ENCODE results near the gene GCN1.

Gene GCN1

GRCh38 chr12:120093592-120094355 lies 100.7 kb downstream of the GCN1 start:
- DNase-seq (ENCODE audit: low read depth, low spot score) = peak; percentile 91

GRCh38 chr12:120093336-120093591 lies 101.3 kb downstream of the GCN1 start:
- DNase-seq (ENCODE audit: low read depth, low spot score) = peak; percentile 77

GRCh38 chr12:120092551-120093335 lies 101.8 kb downstream of the GCN1 start:
- peak; percentile 48 for DNase-seq (ENCODE audit: low read depth, low spot score)

- no peak for DNase-seq (ENCODE audit: low read depth, low spot score)
Observed at GRCh38 chr12:120091371-120092090, 103.0 kb downstream of the GCN1 start.

- DNase-seq (ENCODE audit: low read depth, low spot score) = no peak
Observed at GRCh38 chr12:120090626-120091295, 103.8 kb downstream of the GCN1 start.

GRCh38 chr12:120090206-120090605 lies 104.3 kb downstream of the GCN1 start:
- no peak for DNase-seq (ENCODE audit: low read depth, low spot score)

- no peak for DNase-seq (ENCODE audit: low read depth, low spot score)
Observed at GRCh38 chr12:120089796-120090195, 104.7 kb downstream of the GCN1 start.

GRCh38 chr12:120089105-120089504 lies 105.4 kb downstream of the GCN1 start:
- DNase-seq (ENCODE audit: low read depth, low spot score) = no peak

GRCh38 chr12:120086801-120087621 lies 107.5 kb downstream of the GCN1 start:
- peak; percentile 100 for DNase-seq (ENCODE audit: low read depth, low spot score)

GRCh38 chr12:120085920-120086645 lies 108.4 kb downstream of the GCN1 start:
- no peak for DNase-seq (ENCODE audit: low read depth, low spot score)

- DNase-seq (ENCODE audit: low read depth, low spot score) = no peak
Observed at GRCh38 chr12:120081641-120082040, 112.9 kb downstream of the GCN1 start.

GRCh38 chr12:120079411-120080400 lies 114.8 kb downstream of the GCN1 start:
- DNase-seq (ENCODE audit: low read depth, low spot score) = peak; percentile 72

GRCh38 chr12:120078868-120079267 lies 115.6 kb downstream of the GCN1 start:
- DNase-seq (ENCODE audit: low read depth, low spot score) = peak; percentile 78

- DNase-seq (ENCODE audit: low read depth, low spot score) = no peak
Observed at GRCh38 chr12:120077260-120077659, 117.3 kb downstream of the GCN1 start.

Measured in ELF-1 (cell line).